ENCODE data around the gene BTBD18.
"Not testable (repeated sequence)": the region's sequence is repeated elsewhere in the genome, so short reads cannot be mapped to it uniquely, and the experiment has no call there.

Gene BTBD18

DNA sequence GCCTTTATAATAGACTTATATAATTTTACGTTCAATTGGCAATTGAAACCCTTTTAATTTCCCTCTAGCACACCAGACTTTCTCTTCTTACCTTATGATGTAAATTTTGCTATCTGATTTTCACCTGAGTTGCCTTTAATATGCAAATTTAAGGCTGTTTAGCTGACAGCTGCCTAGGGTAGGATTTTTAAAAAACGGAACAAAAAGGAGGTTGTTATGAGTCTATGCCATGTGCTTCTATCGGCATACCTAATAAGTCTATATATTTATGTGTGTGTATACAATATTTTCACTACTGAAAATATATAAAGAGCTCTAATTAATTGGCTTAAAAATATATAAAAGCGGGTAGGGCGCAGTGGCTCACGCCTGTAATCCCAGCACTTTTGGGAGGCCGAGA, 22.1 kb downstream of the BTBD18 start:
- TF ChIP-seq CTCF (IDR thresholded peaks at IDR 0.05) (no peak), ZFX (IDR thresholded peaks at IDR 0.05; ENCODE audit: borderline replicate concordance) (no peak)
- no peak overlapping the region for H3K27ac ChIP-seq

DNA sequence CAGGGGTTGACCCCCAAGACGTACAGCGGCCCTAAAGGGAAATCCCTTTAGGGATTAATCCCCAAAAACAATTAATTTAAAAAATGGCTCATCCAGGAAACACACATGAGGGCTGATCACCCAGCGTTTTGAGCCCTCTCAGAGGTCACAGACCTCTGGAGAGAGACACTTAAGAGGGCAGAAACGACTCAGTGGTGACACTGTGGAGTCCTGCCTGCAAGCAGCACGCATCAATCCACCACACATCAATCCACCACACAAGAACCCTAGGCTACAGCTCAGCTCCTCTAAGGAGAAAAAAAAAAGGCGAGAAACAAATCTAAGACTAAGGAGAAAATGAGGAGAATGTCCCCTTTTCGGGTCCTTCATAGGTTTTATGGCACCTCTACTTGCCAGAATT, 22.8 kb downstream of the BTBD18 start:
- H3K27ac ChIP-seq, result no peak overlapping the region
- TF ChIP-seq ZFX (IDR thresholded peaks at IDR 0.05; ENCODE audit: borderline replicate concordance) (no peak), CTCF (IDR thresholded peaks at IDR 0.05) (no peak)

DNA sequence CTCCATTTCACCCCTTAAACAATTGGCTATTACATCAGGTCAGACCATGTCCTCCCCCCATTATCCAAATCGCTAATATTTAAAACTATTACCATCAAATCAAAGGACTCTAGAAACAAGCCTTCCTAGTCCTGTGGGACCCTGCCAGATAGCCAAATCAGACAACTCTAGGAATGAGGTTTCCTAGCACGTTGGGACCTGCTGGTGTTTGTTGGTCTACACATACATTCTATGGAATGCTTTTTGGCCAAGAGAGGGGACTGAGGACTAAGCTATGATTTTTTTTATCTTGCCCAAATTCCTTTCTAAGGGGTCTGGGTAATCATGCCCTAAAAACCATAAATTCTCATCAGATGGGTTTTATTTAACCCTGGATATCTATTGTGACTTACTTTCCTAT, 24.4 kb downstream of the BTBD18 start:
- TF ChIP-seq CTCF (IDR thresholded peaks at IDR 0.05), result no peak
- no peak for TF ChIP-seq ZFX (IDR thresholded peaks at IDR 0.05; ENCODE audit: borderline replicate concordance)
- H3K27ac ChIP-seq, result no peak overlapping the region

GRCh38 chr11:57716726-57717125, 34.9 kb downstream of the BTBD18 start:
- not testable (repeated sequence) for H3K27ac ChIP-seq

- no peak for TF ChIP-seq CTCF (IDR thresholded peaks at IDR 0.05)
- no peak for TF ChIP-seq ZFX (IDR thresholded peaks at IDR 0.05; ENCODE audit: borderline replicate concordance)
- H3K27ac ChIP-seq, result peak overlapping the region; percentile 94; the same call in 1 of the 2 replicates
Observed at GRCh38 chr11:57713835-57714234, 37.8 kb downstream of the BTBD18 start.

GRCh38 chr11:57712256-57713150, 39.1 kb downstream of the BTBD18 start, which contains the start of gene TMX2:
TMX2 (plus strand) TSS chr11:57712593; CDS start chr11:57712619, 26 bp downstream.
- TF ChIP-seq CTCF (IDR thresholded peaks at IDR 0.05), result no peak
- TF ChIP-seq ZFX (IDR thresholded peaks at IDR 0.05; ENCODE audit: borderline replicate concordance), result no peak
- peak within 1 kb of the TSS; percentile 94 for H3K27ac ChIP-seq

DNA sequence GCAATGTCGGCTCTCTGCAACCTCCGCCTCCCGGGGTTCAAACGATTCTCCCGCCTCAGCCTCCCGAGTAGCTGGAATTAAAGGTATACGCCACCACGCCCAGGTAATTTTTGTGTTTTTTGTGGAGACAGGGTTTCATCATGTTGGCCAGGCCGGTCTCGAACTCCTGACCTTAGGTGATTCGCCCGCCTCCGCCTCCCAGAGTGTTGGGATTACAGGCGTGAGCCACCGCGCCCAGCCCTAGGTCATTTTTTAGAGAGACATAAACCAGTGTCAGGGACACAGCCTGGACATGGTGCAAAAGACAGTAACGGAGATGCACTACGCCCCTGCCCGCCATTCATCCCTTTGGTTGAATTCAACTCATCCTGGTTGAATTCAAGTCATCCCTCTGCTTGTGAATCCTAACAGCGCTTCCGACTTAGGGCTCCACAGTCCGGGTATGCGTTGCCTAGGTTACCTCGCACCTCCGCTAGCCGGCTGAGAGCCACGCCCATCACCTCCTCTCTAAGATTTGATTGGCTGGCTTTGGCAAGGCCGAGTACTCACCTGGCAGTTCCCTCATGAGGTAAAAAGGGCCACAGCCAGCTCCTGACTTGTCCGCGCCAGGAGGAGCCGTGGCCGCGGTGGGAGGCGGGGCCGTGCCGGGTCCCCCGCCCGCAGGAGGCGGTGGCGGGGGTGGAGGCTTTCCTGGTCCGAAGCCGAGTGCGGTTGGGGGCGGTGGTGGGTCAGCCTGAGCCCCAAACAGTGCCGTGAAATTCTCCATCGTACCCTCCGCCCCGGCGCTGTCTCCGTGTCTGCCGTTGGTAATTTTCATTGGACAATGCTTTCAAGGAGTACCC, 40.0 kb downstream of the BTBD18 start, which contains the start of gene MED19:
Gene MED19 (minus strand): TSS at position 802 of the 842 bp plus-strand sequence. CDS start 36 bp downstream, at position 766.
- peak within 1 kb of the TSS; percentile 94 for H3K27ac ChIP-seq
- TF ChIP-seq CTCF (IDR thresholded peaks at IDR 0.05) (no peak), ZFX (IDR thresholded peaks at IDR 0.05; ENCODE audit: borderline replicate concordance) (no peak)

Data from 22Rv1 (cell line).